ENCODE measurements around the gene TMEM245.
"Not testable (repeated sequence)": the region's sequence is repeated elsewhere in the genome, so short reads cannot be mapped to it uniquely, and the experiment has no call there.

GRCh38 chr9:109126671-109127070, 6.9 kb upstream of the TMEM245 start:
- not testable (repeated sequence) for TF ChIP-seq CTCF (IDR thresholded peaks at IDR 0.05); REST (IDR thresholded peaks at IDR 0.05); ZC3H11A (IDR thresholded peaks at IDR 0.05); HDAC2 (IDR thresholded peaks at IDR 0.05); RNF2 (IDR thresholded peaks at IDR 0.05; ENCODE audit: borderline replicate concordance, low read depth); EP300 (IDR thresholded peaks at IDR 0.05); CHD4 (IDR thresholded peaks at IDR 0.05; ENCODE audit: borderline replicate concordance); MAFK (IDR thresholded peaks at IDR 0.05; ENCODE audit: partially characterized antibody)
